GM21515 (cell line): ENCODE results near the gene KIFC3.
"Not testable (repeated sequence)": the region's sequence is repeated elsewhere in the genome, so short reads cannot be mapped to it uniquely, and the experiment has no call there.

Experiments used
- ATAC-seq: cut with Tn5 transposase; IDR thresholded peaks from one replicate; pipeline ENCODE4 v1.9.1; 2021; ENCODE audit not compliant: unreplicated experiment

The KIFC3 gene

GRCh38 chr16:57805176-57805575 lies 2.9 kb upstream of the KIFC3 start:
- ATAC-seq: no peak

- no peak for ATAC-seq
Measured at GRCh38 chr16:57804111-57804837, 2.0 kb upstream of the KIFC3 start.

DNA sequence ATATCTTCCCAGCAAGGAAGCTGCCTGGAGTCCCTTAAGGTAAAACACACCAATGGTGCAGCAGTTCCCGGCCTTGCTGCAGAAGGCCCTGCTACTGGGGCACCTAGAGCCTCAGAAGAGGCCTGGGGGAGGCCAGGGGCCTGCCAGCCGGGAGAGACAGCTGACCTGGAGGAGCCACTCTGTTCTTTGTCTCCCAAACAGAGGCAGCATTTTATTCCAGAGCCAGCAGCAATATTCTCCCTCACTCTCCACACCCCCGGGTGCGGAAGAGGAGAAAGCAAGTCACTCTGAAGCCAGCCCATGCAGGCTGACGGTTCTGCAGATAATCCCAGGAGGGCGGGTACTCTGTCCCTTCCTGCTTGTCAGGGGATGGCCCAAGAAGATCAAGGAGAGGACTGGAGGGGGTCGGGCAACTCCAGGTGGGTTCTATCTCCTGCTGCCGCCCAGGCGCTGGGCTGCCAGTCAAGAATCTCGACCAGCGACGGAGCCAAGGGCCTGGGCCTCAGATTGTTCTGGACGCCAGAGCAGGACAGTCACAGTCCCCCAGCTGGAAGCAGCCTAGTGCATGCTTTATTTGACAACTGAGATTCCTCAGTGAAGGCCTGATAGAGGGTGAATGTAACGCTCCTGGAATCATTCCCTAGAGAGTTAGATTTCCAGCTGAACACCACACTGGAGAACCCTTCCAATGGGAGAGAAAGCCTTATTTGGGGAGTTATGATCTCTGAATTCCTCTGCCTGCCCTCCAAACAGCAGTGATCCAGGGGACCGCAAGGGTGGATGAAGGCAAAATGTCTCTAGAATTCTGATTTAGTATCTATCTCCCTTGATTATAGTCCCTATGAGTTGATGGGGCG lies 1.1 kb upstream of the KIFC3 start:
- ATAC-seq: no peak

GRCh38 chr16:57801809-57802340 lies 416 bp downstream of the KIFC3 start:
- ATAC-seq: no peak

GRCh38 chr16:57801098-57801808 lies 1.0 kb downstream of the KIFC3 start:
- ATAC-seq: no peak

DNA sequence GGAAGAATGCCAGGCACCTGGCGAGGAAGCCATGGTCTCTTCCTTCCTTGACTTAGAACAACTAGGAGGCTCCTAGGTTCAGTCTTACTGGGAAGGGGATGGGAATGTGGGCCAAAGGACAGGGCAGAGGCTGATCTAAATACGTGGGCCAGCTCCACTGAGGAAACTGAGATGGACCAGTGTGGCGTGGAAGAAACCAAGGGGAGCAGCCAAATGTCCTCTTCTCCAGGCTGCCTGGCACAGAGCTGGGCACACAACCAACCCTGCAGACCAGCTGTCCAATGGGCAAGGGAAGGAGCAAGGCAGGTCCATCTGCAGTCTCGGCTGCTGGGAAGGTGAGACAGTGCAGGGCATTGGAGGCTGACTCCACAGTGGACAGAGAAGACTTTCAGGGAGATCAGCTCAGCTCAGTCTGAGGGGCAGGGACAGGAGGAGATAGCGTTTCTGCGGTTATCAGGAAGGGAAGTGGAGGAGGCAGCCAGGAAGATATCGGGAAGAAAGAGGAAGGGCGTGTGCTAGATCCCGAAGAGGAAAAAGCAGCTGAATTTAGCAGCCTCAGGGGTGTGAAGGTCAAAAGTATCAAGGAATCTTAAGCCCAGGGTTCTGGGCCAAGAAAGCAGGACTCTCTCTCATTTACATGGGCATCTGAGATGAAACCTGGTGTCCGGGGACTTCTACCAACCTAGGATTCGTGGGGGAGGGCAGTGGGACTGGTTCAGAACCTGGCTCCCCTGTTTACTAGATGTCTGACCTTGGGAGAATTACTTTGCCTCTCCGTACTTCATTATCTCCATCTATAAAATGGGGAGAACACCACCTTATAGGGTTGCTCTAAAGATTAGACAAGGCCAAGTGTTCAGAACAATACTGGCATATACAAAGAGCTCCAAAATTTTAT lies 1.8 kb downstream of the KIFC3 start:
- ATAC-seq: no peak

GRCh38 chr16:57799600-57800199 lies 2.6 kb downstream of the KIFC3 start:
- ATAC-seq: no peak

DNA sequence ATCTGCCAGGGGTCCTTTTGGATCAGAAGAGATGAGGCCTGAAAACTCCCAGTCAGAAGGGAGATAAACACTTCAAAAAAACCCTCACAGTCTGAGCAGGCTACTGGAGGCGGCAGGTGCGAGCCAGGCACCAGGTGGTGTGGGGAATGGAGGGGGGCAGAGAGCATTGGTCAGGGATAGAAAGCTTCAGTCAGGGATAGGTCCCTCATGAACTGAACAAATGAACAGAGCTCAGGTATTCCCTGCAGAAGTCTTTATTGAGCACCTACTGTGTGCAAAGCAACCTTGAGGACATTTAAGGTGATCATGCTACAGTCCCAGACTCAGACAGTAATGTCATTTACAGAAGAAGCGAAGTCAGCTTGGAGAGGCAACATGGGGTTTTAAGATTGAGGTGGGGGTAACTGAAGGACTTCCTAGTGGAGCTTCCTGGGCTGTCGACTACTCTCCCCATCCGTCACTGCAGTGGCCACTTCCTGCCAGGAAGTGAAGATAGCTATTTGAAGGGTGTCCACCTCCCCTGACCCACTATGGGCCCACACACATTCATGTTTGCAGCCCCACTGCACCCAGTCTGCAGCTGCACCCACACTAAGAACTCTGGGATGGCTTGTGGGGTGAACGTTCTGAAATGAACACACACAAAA lies 3.2 kb downstream of the KIFC3 start:
- ATAC-seq: no peak

DNA sequence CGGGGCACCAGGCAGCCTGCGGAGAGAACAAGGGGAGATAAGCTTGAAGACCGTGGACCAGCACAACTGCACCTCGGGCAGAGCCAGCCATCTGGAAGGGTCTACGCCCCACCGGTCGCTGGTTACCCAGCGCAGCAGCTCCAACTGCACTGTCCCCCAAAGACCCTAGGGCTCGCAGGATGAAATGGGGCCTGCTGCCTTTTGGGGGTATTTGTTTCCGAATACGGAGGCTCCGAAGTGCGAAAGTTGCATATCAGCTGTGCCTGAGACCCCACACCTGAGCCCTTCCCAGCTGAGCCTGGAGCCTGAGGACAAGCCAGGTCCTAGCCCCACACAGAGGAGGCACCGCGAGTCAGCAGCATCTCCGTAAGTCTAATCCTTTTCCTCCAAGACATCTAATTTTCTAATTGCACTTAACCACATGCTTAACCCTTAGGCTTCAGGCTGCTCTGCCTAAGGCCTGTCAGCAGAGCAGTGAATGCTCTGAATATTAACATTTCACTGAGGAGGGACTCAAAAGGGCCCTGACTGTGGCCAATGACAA lies 4.0 kb downstream of the KIFC3 start:
- no peak for ATAC-seq

DNA sequence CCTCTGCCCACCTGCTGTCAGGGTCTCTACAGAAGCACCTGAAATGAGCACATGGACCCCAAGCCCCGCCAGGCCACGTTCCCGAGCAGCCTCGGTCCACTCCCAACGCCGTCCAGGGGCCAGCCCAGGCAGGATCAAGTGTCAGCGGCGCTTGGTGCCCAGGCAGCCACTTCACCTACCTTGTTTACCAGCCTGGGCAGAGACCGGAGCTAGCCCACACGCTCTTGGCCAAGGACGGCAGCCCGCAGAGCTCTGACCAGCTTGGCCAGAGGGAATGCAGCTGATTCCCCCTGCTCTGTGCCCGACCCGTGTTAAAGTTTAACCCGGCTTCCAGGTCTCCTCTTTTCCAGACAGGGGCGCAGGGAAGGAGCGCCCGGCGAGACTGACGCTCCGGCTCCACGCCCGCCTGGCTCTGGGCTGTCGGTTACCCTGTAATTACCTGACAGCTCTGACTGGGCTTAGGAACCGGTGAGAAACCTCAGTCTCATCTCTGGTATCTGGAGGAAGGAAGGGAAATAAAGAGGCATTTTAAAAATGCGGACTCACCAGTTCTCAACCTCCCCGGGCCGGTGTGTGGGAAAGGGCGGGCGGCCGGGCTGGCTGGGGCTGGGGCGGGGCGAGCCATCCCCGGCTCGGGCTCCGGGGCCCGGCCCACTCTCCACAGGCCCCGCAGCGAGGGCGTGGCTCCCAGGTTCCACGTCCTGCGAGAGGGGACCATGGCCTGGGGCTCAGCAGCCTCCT lies 4.6 kb downstream of the KIFC3 start:
- no peak for ATAC-seq

- no peak for ATAC-seq
Measured at GRCh38 chr16:57797216-57797525, 5.1 kb downstream of the KIFC3 start.

DNA sequence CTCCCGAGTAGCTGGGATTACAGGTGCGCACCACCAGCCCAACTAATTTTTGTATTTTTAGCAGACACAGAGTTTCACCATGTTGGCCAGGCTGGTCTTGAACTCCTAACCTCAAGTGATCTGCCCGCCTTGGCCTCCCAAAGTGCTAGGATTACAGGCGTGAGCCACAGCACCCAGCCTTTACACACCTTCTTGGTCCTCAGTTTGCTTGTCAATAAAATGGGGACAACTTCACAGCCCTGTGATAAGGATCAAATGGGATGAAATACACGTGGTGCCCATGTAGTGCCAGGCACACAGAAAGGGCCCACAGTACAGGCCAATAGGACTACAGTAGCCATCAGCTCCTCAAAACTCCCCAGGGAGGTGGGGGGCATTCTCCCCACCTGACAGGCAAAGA lies 6.3 kb downstream of the KIFC3 start:
- not testable (repeated sequence) for ATAC-seq

DNA sequence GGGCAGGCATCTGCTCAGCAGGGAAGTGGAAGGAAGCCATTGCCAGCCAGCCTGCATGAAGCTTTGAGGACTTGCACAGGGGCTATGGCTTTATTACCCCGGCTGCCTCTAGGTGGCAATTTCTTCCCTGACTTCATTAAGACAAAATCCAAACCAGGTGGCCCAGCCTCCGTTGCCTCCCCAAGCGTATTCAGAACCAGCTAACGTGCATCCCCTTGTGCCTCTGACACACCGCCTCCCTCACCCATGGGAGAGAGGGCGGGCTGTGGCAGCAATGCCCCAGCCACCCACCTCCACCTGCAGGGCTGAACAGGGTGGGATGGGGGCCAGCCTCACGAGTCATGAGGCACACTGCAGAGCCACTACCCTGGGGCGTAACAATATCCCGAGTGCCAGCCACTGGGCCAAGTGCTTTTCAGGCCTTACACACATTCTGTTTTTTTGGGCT lies 6.8 kb downstream of the KIFC3 start:
- no peak for ATAC-seq

DNA sequence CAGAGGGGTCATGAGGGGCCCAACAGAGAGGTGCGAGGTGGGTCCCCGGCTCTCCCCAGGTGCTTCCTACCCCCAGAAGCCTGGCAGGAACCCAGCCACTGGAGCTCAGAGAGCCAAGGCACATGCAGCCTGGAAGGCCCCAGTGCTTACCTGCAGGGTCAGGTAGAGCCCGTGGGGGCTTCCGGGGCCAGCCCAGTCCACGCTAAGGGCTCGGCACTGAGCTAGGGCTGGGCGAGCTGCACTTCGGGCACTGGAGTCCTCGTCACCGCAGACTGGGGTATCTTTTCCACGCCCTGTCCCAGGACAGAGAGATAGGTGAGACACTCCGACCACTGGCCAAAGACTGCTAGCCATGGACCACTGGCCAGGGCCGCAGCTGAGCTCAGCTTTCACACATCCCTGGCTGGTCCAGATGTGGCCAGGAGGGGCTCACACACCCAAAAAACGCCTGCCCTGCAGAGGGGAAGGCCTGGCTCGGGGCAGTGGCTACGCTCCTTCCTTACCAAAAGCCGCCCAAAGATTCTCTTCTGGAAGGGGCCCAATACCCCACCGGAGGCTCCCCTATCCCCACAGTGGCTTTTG lies 7.4 kb downstream of the KIFC3 start:
- ATAC-seq: no peak

DNA sequence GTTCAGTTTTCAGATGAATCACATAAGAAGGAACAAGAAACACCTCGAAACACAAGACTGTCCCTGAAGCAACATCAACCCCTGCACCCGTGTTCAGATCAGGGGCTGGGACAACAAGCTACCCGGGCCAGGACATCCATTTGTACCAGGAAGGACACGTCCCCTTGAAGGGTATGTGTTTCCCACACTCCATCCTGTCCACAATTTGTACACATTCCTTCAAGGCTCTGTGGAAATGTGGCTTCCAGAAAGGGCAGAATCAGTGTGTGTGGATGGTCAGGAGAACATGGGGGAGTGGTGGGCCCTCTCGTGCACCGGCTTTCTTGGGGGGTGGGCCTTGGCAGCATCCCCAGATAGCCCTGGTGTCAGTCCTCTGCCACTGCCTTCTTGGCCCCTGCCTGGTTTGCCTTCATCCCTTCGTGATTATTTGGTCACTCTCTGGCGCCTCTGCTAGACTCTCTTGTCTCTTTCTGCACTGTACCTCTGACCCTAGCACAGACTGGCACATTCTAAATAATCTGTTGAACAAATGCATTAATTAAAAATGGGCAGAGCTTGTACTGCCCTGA lies 10.3 kb downstream of the KIFC3 start:
- ATAC-seq: no peak

GRCh38 chr16:57791195-57791892 lies 10.9 kb downstream of the KIFC3 start:
- no peak for ATAC-seq

DNA sequence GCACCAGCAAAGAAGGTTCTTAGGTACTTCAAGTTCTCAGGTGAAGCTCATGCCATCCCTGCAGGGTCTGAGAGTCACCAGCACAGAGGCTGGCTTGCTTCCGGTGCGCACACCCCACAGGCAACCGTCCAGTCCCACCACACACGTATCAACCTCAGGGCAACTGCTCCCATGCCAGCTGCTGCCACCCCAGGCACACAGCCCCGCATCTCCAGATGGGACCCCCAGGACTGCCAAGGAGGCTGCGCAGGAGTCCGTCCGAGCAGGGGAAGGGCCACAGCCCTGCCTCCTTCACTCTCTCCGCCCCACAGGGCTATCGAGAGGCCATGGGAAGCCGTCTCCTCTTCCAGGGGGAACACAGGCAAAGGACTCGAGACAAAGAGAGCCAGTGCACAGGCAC lies 13.3 kb downstream of the KIFC3 start:
- no peak for ATAC-seq
